GM12873 (cell line): ENCODE data around the gene PHF13.

ENCODE experiments used
- TF ChIP-seq, protein P1 (sequence below): IDR thresholded peaks from 2 replicates; pipeline ENCODE4 v1.5.1; 2012; ENCODE audit warnings: low read depth, mild to moderate bottlenecking, moderate library complexity, low read length, control low read depth; ENCODE audit not compliant: insufficient read depth; ENCODE audit errors: missing control alignments

PHF13 gene

GRCh38 chr1:6588893-6589520 is 24.5 kb upstream of the PHF13 start:
- TF ChIP-seq, protein P1, sequence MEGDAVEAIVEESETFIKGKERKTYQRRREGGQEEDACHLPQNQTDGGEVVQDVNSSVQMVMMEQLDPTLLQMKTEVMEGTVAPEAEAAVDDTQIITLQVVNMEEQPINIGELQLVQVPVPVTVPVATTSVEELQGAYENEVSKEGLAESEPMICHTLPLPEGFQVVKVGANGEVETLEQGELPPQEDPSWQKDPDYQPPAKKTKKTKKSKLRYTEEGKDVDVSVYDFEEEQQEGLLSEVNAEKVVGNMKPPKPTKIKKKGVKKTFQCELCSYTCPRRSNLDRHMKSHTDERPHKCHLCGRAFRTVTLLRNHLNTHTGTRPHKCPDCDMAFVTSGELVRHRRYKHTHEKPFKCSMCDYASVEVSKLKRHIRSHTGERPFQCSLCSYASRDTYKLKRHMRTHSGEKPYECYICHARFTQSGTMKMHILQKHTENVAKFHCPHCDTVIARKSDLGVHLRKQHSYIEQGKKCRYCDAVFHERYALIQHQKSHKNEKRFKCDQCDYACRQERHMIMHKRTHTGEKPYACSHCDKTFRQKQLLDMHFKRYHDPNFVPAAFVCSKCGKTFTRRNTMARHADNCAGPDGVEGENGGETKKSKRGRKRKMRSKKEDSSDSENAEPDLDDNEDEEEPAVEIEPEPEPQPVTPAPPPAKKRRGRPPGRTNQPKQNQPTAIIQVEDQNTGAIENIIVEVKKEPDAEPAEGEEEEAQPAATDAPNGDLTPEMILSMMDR, result no peak

GRCh38 chr1:6590046-6590445 is 23.5 kb upstream of the PHF13 start:
- TF ChIP-seq, protein P1, result no peak

DNA sequence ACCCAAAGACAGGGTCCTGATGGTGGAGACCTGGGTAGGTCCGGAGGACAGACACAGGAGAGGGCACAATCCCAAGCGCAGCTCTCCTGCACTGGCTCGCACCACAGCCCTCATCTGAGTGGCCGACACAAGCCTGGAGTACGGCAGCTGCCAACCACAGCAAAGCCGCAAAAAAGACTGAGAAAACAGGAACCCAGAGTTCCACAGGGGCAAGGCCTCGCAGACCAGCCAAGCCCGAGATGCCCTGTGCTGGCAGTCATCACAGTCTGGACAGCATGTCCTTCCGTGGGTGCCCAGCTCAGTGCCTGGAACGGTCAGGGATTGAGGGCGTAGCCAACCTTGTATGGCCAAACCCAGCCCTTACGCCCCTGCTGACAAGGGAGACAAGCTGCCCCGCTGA is 22.3 kb upstream of the PHF13 start:
- TF ChIP-seq, protein P1, result no peak

DNA sequence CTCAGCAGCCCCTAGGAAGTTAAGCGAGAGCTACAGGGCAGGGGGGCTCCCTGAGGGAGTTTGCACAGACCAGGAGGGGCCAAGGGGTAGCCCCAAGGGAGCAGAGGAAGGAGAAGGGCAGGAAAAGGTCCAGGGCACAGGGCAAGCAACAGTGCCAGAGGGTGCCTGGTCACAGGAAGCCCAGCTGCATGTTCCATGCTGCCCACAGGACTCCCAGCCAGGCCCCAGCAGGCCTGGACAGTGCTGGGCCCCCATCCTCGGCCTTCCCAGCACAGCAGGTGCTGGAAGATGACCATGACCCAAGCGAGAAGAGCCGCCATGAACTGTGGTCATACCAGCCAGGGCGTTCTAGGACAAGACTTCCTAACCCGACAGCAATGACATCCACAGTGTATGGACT is 21.9 kb upstream of the PHF13 start:
- TF ChIP-seq, protein P1, result no peak

- TF ChIP-seq, protein P1, result no peak
Measured at GRCh38 chr1:6592441-6592840, 21.1 kb upstream of the PHF13 start.

- TF ChIP-seq, protein P1, result no peak
Measured at GRCh38 chr1:6592865-6593593, 20.5 kb upstream of the PHF13 start.

DNA sequence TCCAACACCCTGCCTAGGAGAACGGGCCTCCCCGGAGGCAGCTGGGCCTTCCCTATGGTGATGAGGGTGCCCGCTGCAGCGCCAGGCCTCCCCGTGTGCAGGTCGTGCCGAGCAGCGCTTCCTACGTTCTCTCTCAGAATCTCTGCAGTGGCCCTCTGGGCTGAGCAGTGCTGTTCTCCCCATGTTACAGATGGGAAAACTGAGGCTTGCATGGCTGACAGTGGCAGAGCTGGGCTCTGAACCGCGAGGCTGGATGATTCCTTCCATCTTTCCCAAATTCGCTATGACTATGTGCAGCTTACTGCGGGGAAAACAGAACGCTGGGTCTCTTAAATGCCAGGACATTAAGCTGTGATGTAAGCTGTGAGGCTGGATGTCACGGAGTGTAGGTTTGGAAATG is 19.7 kb upstream of the PHF13 start:
- TF ChIP-seq, protein P1, result no peak
